C4-2B (cell line): ENCODE measurements around the gene NBPF26.
"Not testable (repeated sequence)": the region's sequence is repeated elsewhere in the genome, so short reads cannot be mapped to it uniquely, and the experiment has no call there.

Experiments used
- ZFX ChIP-seq: fragments of 450-650 bp; IDR thresholded peaks from 2 replicates; pipeline ENCODE4 v1.6.1; 2017
- TF ChIP-seq, protein P1 (sequence below): fragments of 450-650 bp; conservative IDR thresholded peaks from 2 replicates; pipeline ENCODE4 v1.5.1; 2017; ENCODE audit warnings: mild to moderate bottlenecking

DNA sequence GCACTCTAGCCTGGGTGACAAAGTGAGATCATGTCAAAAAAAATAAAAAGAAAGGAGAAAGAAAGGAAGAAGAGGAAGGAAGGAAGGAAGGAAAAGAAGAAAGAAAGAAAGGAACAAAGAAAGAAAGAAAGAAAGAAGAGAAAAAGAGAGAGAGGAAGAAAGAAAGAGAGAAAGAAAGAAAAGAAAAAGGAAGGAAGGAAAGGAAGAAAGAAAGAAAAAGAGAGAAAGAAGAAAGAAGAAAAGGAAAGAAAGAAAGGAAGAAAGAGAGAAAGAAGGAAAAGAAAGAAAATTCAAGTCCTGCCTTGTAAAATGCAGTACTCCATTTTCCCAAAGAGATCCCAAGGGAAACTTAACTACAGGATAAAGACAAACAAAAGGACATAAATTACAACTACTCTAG is 154.5 kb downstream of the NBPF26 start:
- TF ChIP-seq, protein P1, sequence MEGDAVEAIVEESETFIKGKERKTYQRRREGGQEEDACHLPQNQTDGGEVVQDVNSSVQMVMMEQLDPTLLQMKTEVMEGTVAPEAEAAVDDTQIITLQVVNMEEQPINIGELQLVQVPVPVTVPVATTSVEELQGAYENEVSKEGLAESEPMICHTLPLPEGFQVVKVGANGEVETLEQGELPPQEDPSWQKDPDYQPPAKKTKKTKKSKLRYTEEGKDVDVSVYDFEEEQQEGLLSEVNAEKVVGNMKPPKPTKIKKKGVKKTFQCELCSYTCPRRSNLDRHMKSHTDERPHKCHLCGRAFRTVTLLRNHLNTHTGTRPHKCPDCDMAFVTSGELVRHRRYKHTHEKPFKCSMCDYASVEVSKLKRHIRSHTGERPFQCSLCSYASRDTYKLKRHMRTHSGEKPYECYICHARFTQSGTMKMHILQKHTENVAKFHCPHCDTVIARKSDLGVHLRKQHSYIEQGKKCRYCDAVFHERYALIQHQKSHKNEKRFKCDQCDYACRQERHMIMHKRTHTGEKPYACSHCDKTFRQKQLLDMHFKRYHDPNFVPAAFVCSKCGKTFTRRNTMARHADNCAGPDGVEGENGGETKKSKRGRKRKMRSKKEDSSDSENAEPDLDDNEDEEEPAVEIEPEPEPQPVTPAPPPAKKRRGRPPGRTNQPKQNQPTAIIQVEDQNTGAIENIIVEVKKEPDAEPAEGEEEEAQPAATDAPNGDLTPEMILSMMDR, result not testable (repeated sequence)
- not testable (repeated sequence) for TF ChIP-seq ZFX
